ENCODE measurements around the gene PBRM1. TPM values are rescaled to one million over a fixed set of nuclear protein-coding genes. Genes with fewer than 3 reads are reported as not detected.
A peak's percentile ranks its signal among the peaks of the same experiment; 100 is the strongest.

Gene PBRM1
- total and polyA plus RNA-seq, 2 experiments from 2014 or later: 57.5 to 72.5 TPM

- no peak for TF ChIP-seq ZNF331 (CRISPR knock-in tag; IDR thresholded peaks at IDR 0.05; ENCODE audit: low read depth)
- no peak for TF ChIP-seq JUNB (IDR thresholded peaks at IDR 0.05; ENCODE audit: unreplicated experiment)
- no peak for TF ChIP-seq ETS1 (IDR thresholded peaks at IDR 0.05)
- TF ChIP-seq CREB1 (CRISPR knock-in tag; IDR thresholded peaks at IDR 0.05; ENCODE audit: low read depth): no peak
- TF ChIP-seq NANOG (IDR thresholded peaks at IDR 0.05; ENCODE audit: borderline replicate concordance): no peak
Observed at GRCh38 chr3:52539010-52539653, 146.6 kb downstream of the PBRM1 start (continued).

- H3K4me3 Mint-ChIP-seq: peak overlapping the region; percentile 99
- peak overlapping the region; percentile 97 for H3K4me3 ChIP-seq
- peaks cover 41% of the 10 kb centered on the region for H4K20me1 ChIP-seq (replicated peaks; ENCODE audit: insufficient read depth)
- H3K9me2 ChIP-seq (ENCODE audit: insufficient read depth): no peaks in the 10 kb centered on the region
- H3F3A ChIP-seq (replicated peaks; ENCODE audit: low read depth): peaks cover 18% of the 10 kb centered on the region
- DNase-seq (ENCODE audit: low spot score) (no peak), ATAC-seq (no peak)
- H3K36me3 Mint-ChIP-seq (ENCODE audit: low read depth): peaks cover 28% of the 10 kb centered on the region
- H3K79me2 ChIP-seq (replicated peaks; ENCODE audit: insufficient read depth): peaks cover 39% of the 10 kb centered on the region
- peaks cover 30% of the 10 kb centered on the region for H3K4me1 ChIP-seq (ENCODE audit: insufficient read depth)
- H3K4me2 ChIP-seq: peak overlapping the region; percentile 94
- no peaks in the 10 kb centered on the region for H3K9me3 Mint-ChIP-seq
- H2AFZ ChIP-seq: no peak overlapping the region
- no peaks in the 10 kb centered on the region for H3K27me3 ChIP-seq (ENCODE audit: insufficient read depth)
- H3K27ac ChIP-seq (ENCODE audit: low read depth): no peak overlapping the region
- peaks cover 4% of the 10 kb centered on the region; the same call in 1 of the 2 replicates for H3K36me3 ChIP-seq (ENCODE audit: insufficient read depth)
- no peak overlapping the region for H3K27ac Mint-ChIP-seq
- peaks cover 23% of the 10 kb centered on the region for H3K27me3 Mint-ChIP-seq (ENCODE audit: insufficient read depth, low read depth, poor library complexity)
- TF ChIP-seq CTCF (conservative IDR thresholded peaks at IDR 0.05; ENCODE audit: low read depth in 2 of 2): no peak
- no peak for TF ChIP-seq ETS1 (IDR thresholded peaks at IDR 0.05)
- TF ChIP-seq JUNB (IDR thresholded peaks at IDR 0.05; ENCODE audit: unreplicated experiment): no peak
- TF ChIP-seq ZNF331 (CRISPR knock-in tag; IDR thresholded peaks at IDR 0.05; ENCODE audit: low read depth): no peak
- no peak for TF ChIP-seq STAT1 (IDR thresholded peaks at IDR 0.05; ENCODE audit: unreplicated experiment)
- peaks cover 33% of the 10 kb centered on the region for H3K4me1 Mint-ChIP-seq
Observed at GRCh38 chr3:52537726-52538421, 147.8 kb downstream of the PBRM1 start.

All from GM23338 (cell line).